GM23338 (cell line): Measurements from ENCODE around the gene NLRP1.

ENCODE experiments used
- CREB1 ChIP-seq: fragments of 250-450 bp; sonication (Bioruptor Pico); IDR thresholded peaks from 2 replicates; pipeline ENCODE4 v1.5.0; 2020; ENCODE audit warnings: low read depth, mild to moderate bottlenecking, moderate library complexity
- CTCF ChIP-seq, 2 experiments: fragments of 200-600 bp in 1 of 2; sonication (generic) in 1 of 2; conservative IDR thresholded peaks; 2 replicates each; pipeline versions ENCODE4 v1.5.1 to v1.6.1; 2016 to 2017; ENCODE audit warnings: antibody characterized with exemption in 2 of 2, low read depth in 2 of 2, mild to moderate bottlenecking in 2 of 2, moderate library complexity in 1 of 2
- ETS1 ChIP-seq: IDR thresholded peaks from 2 replicates; pipeline ENCODE4 v1.6.1; 2016; ENCODE audit warnings: antibody characterized with exemption
- EZH2 ChIP-seq: fragments of 200-600 bp; sonication (generic); IDR thresholded peaks from one replicate; pipeline ENCODE4 v1.8.0; 2017; ENCODE audit warnings: antibody characterized with exemption, mild to moderate bottlenecking, low read depth; ENCODE audit not compliant: unreplicated experiment
- EZH2phosphoT487 ChIP-seq: fragments of 200-600 bp; sonication (generic); IDR thresholded peaks from one replicate; pipeline ENCODE4 v1.8.1; 2018; ENCODE audit warnings: antibody characterized with exemption; ENCODE audit not compliant: unreplicated experiment
- JUNB ChIP-seq: IDR thresholded peaks from one replicate; pipeline ENCODE4 v1.6.1; 2016; ENCODE audit warnings: antibody characterized with exemption; ENCODE audit not compliant: unreplicated experiment
- NANOG ChIP-seq: IDR thresholded peaks from 2 replicates; pipeline ENCODE4 v1.6.1; 2016; ENCODE audit warnings: antibody characterized with exemption, borderline replicate concordance
- POLR2AphosphoS5 ChIP-seq: IDR thresholded peaks from 2 replicates; pipeline ENCODE4 v1.6.1; 2016; ENCODE audit warnings: antibody characterized with exemption, low read depth
- REST ChIP-seq: IDR thresholded peaks from one replicate; pipeline ENCODE4 v1.6.1; 2018; ENCODE audit warnings: antibody characterized with exemption; ENCODE audit not compliant: unreplicated experiment

GRCh38 chr17:5560361-5560988 is 23.8 kb downstream of the NLRP1 start:
- no peak for TF ChIP-seq CTCF (conservative IDR thresholded peaks at IDR 0.05; ENCODE audit: low read depth in 2 of 2)
- TF ChIP-seq EZH2, result no peak
- TF ChIP-seq REST, result no peak
- no peak for TF ChIP-seq EZH2phosphoT487
- no peak for TF ChIP-seq POLR2AphosphoS5
- TF ChIP-seq JUNB, result no peak
- no peak for TF ChIP-seq CREB1 (CRISPR knock-in tag)
- no peak for TF ChIP-seq NANOG
- TF ChIP-seq ETS1, result no peak
